Coronary artery (tissue), 2 donors: ENCODE results near the gene EEFSEC.

Experiments
- DNase-seq: peaks from one replicate; pipeline ENCODE4 v3.0.0-alpha.2; 2017; ENCODE audit warnings: low spot score
- H3K27ac ChIP-seq, 2 donors: fragments of 200-600 bp; sonication (generic); one replicate each; pipeline ENCODE4 v1.5.1; 2016 to 2019
- H3K4me3 ChIP-seq: fragments of 200-600 bp; sonication (generic); 2 replicates; pipeline ENCODE4 v1.5.1; 2016; ENCODE audit warnings: mild to moderate bottlenecking, moderate library complexity
- CTCF ChIP-seq: fragments of 200-600 bp; sonication (generic); IDR thresholded peaks from one replicate; pipeline ENCODE4 v1.5.1; 2019; ENCODE audit warnings: antibody characterized with exemption

Gene EEFSEC

GRCh38 chr3:128285967-128286321 lies 132.7 kb downstream of the EEFSEC start:
- Histone ChIP-seq H3K4me3 (no peak overlapping the region), H3K27ac (no peak overlapping the region)
- no peak for DNase-seq
- TF ChIP-seq CTCF, result no peak

GRCh38 chr3:128286691-128287090 lies 133.4 kb downstream of the EEFSEC start:
- no peak overlapping the region for H3K4me3 ChIP-seq
- TF ChIP-seq CTCF, result no peak
- H3K27ac ChIP-seq, result no peak overlapping the region
- DNase-seq, result no peak

- TF ChIP-seq CTCF, result no peak
- DNase-seq, result peak; percentile 22
- no peak overlapping the region for H3K27ac ChIP-seq
- no peak overlapping the region for H3K4me3 ChIP-seq
Observed at GRCh38 chr3:128287216-128287615, 133.9 kb downstream of the EEFSEC start.

- DNase-seq, result no peak
- Histone ChIP-seq H3K4me3 (no peak overlapping the region), H3K27ac (no peak overlapping the region)
- TF ChIP-seq CTCF, result no peak
Observed at GRCh38 chr3:128289534-128289933, 136.3 kb downstream of the EEFSEC start.

- no peak overlapping the region for H3K27ac ChIP-seq
- no peak for TF ChIP-seq CTCF
- DNase-seq, result no peak
- H3K4me3 ChIP-seq, result no peak overlapping the region
Observed at GRCh38 chr3:128290484-128290883, 137.2 kb downstream of the EEFSEC start.

- DNase-seq, result peak; percentile 29
- H3K27ac ChIP-seq, result no peak overlapping the region
Observed at GRCh38 chr3:128293930-128294329, 140.6 kb downstream of the EEFSEC start.

More at GRCh38 chr3:128293930-128294329, 140.6 kb downstream of the EEFSEC start:
- no peak overlapping the region for H3K4me3 ChIP-seq
- TF ChIP-seq CTCF, result no peak
